Measurements from ENCODE around the gene SURF6. TPM values are rescaled to one million over a fixed set of nuclear protein-coding genes. Genes with fewer than 3 reads are reported as not detected.
A peak's percentile ranks its signal among the peaks of the same experiment; 100 is the strongest.

The SURF6 gene
- total RNA-seq, 1 experiment from 2014 or later = 56.3 TPM

DNA sequence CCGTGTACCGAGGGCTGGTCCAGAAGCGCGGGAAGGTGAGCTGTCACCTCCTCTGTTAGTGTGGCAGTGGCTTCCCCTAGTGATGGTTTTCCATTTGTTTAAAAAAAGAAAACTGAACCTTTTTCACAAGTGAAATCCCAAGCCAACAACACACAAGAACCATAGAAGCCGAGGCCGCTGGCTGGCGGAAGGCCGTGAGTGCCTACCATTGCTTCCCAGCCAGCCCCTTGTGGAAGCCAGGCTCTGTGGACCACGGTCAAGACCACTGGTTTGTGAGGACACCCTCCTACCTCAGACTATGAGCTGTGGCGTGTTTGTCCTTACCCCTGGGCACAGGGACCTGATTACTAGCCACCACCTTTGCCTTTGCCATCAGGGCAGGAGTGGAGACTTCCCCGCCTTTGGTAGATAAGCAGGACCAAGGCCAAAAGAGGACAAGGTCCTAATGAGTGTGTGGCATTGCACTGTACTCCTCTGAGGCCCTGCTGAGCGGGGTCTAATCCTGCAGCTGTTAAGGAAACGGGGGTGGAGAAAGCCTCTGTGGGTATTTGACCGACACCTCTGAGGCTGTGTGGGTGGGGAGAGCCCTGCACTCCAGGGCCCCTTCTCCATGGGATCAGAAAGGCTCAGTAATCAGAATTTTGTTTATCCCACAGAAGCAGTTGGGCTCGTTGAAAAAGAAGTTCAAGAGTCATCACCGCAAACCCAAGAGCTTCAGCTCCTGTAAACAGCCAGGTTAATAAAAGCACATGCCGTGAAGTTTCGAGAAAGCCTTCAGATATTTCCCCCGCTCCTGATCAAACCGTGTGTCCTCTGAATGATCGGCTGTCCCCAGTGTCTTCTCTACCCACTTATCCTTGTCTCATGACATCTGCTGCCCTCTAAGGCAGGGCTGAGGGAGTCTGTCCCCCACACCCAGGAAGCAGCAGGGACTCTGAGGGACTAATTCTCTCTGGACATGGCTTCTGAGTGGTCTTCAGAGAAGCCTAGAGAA is 24.7 kb upstream of the SURF6 start:
- Histone ChIP-seq H3K56ac (ENCODE audit: insufficient read length, low read depth, low read length) (no peak overlapping the region), H4K5ac (ENCODE audit: insufficient read length, low read depth, low read length) (no peak overlapping the region), H3T11ph (ENCODE audit: low read length) (no peak overlapping the region), H3K9ac (ENCODE audit: extremely low read depth, insufficient read length, low read length) (no peak overlapping the region), H3K79me1 (ENCODE audit: insufficient read depth, low read depth, low read length, poor library complexity, severe bottlenecking) (peaks cover 3% of the 10 kb centered on the region), H3K27me3 (ENCODE audit: insufficient read depth, low read length) (no peaks in the 10 kb centered on the region), H3K23ac (ENCODE audit: insufficient read length, low read depth, low read length) (no peak overlapping the region), H3K4me2 (ENCODE audit: insufficient read depth, insufficient read length, low read length) (no peak overlapping the region), H2BK12ac (ENCODE audit: insufficient read length, low read depth, low read length) (no peak overlapping the region), H3K18ac (ENCODE audit: insufficient read length, low read depth, low read length) (no peak overlapping the region), H3K23me2 (ENCODE audit: insufficient read length, low read depth, low read length, poor library complexity, severe bottlenecking) (peaks cover 10% of the 10 kb centered on the region), H2AFZ (ENCODE audit: low read length) (no peak overlapping the region), H3K4me1 (ENCODE audit: insufficient read depth, low read length) (no peaks in the 10 kb centered on the region), H3K14ac (ENCODE audit: insufficient read depth, low read length) (no peak overlapping the region), H4K8ac (replicated peaks; ENCODE audit: insufficient read length, low read depth, low read length) (no peak overlapping the region), H3K4ac (ENCODE audit: low read depth, low read length) (no peak overlapping the region), H2AK5ac (ENCODE audit: insufficient read length, low read length) (no peak overlapping the region), H2BK20ac (ENCODE audit: low read depth, low read length, poor library complexity, severe bottlenecking) (no peak overlapping the region), H3K79me2 (ENCODE audit: insufficient read depth, low read length) (no peaks in the 10 kb centered on the region; the same call in 1 of the 2 replicates), H3K9me3 (ENCODE audit: control insufficient read depth, low read depth, low read length) (no peaks in the 10 kb centered on the region), H3K27ac (ENCODE audit: insufficient read length, low read depth, low read length) (no peak overlapping the region), H2BK15ac (ENCODE audit: low read depth, low read length) (no peak overlapping the region), H4K91ac (ENCODE audit: insufficient read length, low read depth, low read length) (no peak overlapping the region), H2BK5ac (ENCODE audit: insufficient read length, low read length) (no peak overlapping the region), H2BK120ac (ENCODE audit: low read depth, low read length, poor library complexity, severe bottlenecking) (no peak overlapping the region), H4K20me1 (ENCODE audit: control insufficient read depth, insufficient read depth, insufficient read length) (no peaks in the 10 kb centered on the region)
- peaks cover 8 to 10% of the 10 kb centered on the region in 2 experiments for H3K4me1 Mint-ChIP-seq
- peaks cover 23 to 77% (median 72%) of the 10 kb centered on the region in 3 experiments; a peak in 6 of 7 replicates for H3K36me3 Mint-ChIP-seq (ENCODE audit: insufficient read depth in 1 of 3, low read depth in 3 of 3)
- TF ChIP-seq, protein P1, sequence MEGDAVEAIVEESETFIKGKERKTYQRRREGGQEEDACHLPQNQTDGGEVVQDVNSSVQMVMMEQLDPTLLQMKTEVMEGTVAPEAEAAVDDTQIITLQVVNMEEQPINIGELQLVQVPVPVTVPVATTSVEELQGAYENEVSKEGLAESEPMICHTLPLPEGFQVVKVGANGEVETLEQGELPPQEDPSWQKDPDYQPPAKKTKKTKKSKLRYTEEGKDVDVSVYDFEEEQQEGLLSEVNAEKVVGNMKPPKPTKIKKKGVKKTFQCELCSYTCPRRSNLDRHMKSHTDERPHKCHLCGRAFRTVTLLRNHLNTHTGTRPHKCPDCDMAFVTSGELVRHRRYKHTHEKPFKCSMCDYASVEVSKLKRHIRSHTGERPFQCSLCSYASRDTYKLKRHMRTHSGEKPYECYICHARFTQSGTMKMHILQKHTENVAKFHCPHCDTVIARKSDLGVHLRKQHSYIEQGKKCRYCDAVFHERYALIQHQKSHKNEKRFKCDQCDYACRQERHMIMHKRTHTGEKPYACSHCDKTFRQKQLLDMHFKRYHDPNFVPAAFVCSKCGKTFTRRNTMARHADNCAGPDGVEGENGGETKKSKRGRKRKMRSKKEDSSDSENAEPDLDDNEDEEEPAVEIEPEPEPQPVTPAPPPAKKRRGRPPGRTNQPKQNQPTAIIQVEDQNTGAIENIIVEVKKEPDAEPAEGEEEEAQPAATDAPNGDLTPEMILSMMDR (conservative IDR thresholded peaks at IDR 0.05) = no peak
- H3K27me3 Mint-ChIP-seq (ENCODE audit: low read depth) = no peaks in the 10 kb centered on the region; the same call in 1 of the 2 replicates
- no peaks in the 10 kb centered on the region for H3K9me3 Mint-ChIP-seq
- no peak for DNase-seq
- H3K4me3 Mint-ChIP-seq = no peak overlapping the region
- H3K27ac Mint-ChIP-seq = peak overlapping the region in 1 of 3 experiments; percentile 62; a peak in 2 of 7 replicates
- WGBS (ENCODE audit: extremely low coverage, insufficient read length, low lambda C conversion rate) = no CpG with 5 or more reads among the region's 21 CpGs

Data from H9 (cell line).